ENCODE data around the gene SLC16A6.
"Not testable (repeated sequence)": the region's sequence is repeated elsewhere in the genome, so short reads cannot be mapped to it uniquely, and the experiment has no call there.

Gene SLC16A6

GRCh38 chr17:68318103-68318991 lies 27.4 kb upstream of the SLC16A6 start:
- Histone ChIP-seq H3K36me3 (no peaks in the 10 kb centered on the region), H3K4me1 (ENCODE audit: control insufficient read depth in 1 of 2, insufficient read depth in 1 of 2, low read depth in 1 of 2, low read length in 1 of 2) (peaks cover 52 to 58% of the 10 kb centered on the region in 2 experiments), H3K27me3 (no peaks in the 10 kb centered on the region), H3K27ac (peak overlapping the region; percentile 85), H3K4me3 (ENCODE audit: low read depth in 1 of 2, low read length in 1 of 2) (no peak overlapping the region), H3K9me3 (no peaks in the 10 kb centered on the region)
- no peak for TF ChIP-seq CTCF (IDR thresholded peaks at IDR 0.05)

DNA sequence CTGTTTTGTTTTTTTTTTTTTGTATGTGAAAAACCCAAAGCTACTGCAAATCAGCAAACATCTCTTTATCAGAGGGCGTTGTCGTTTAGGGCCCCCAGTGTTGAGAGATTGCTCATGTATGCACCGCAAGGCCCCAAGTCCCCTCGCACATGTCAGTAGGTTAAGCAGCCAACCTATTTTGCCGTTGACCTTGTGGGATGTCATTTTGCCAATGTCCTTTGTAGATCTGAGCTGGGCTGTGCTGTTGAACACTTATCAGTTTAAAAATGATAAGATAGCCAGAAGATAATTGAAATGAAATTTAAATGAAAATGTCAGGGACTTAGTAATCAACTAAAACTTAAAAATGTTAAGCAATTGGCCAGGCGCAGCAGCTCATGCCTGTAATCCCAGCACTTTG lies 26.5 kb upstream of the SLC16A6 start:
- no peak overlapping the region for H3K4me3 ChIP-seq (ENCODE audit: low read depth in 1 of 2, low read length in 1 of 2)
- TF ChIP-seq CTCF (IDR thresholded peaks at IDR 0.05): no peak
- no peaks in the 10 kb centered on the region for H3K9me3 ChIP-seq
- peaks cover 61 to 67% of the 10 kb centered on the region in 2 experiments for H3K4me1 ChIP-seq (ENCODE audit: control insufficient read depth in 1 of 2, insufficient read depth in 1 of 2, low read depth in 1 of 2, low read length in 1 of 2)
- H3K36me3 ChIP-seq: no peaks in the 10 kb centered on the region
- peak overlapping the region; percentile 95 for H3K27ac ChIP-seq
- H3K27me3 ChIP-seq: no peaks in the 10 kb centered on the region

DNA sequence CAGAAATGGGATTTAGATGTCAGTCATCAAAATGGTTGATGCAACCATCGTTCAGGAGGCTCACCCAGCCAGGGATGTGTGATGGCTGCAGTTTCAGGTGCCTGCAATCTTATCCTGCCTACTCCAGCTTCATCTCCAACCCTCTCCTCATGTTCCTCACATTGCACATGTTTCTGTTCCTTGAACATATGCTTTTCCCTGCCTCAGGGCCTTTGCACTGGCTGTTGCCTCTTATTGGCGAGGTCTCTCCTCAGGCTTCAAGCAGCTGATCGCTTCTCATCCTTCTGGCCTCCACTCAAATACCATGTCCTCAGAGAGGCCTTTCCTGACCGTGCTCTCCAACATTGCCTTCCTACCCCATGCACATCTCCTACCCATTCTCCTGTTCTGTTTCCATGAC lies 25.0 kb upstream of the SLC16A6 start:
- TF ChIP-seq CTCF (IDR thresholded peaks at IDR 0.05): no peak

GRCh38 chr17:68314916-68315535 lies 24.1 kb upstream of the SLC16A6 start:
- Histone ChIP-seq H3K36me3 (no peaks in the 10 kb centered on the region), H3K9me3 (no peaks in the 10 kb centered on the region), H3K27me3 (no peaks in the 10 kb centered on the region), H3K27ac (peak overlapping the region; percentile 95), H3K4me1 (ENCODE audit: control insufficient read depth in 1 of 2, insufficient read depth in 1 of 2, low read depth in 1 of 2, low read length in 1 of 2) (peaks cover 85 to 89% of the 10 kb centered on the region in 2 experiments), H3K4me3 (ENCODE audit: low read depth in 1 of 2, low read length in 1 of 2) (peak overlapping the region; percentile 2 to 33)
- TF ChIP-seq CTCF (IDR thresholded peaks at IDR 0.05): no peak

More for the DNA sequence above, 25.0 kb upstream of the SLC16A6 start:
- no peaks in the 10 kb centered on the region for H3K36me3 ChIP-seq
- peaks cover 76 to 83% of the 10 kb centered on the region in 2 experiments for H3K4me1 ChIP-seq (ENCODE audit: control insufficient read depth in 1 of 2, insufficient read depth in 1 of 2, low read depth in 1 of 2, low read length in 1 of 2)
- peak overlapping the region; percentile 95 for H3K27ac ChIP-seq
- H3K9me3 ChIP-seq: no peaks in the 10 kb centered on the region
- H3K27me3 ChIP-seq: no peaks in the 10 kb centered on the region
- peak overlapping the region in 1 of 2 experiments; percentile 33 for H3K4me3 ChIP-seq (ENCODE audit: low read depth in 1 of 2, low read length in 1 of 2)

- no peak for TF ChIP-seq CTCF (IDR thresholded peaks at IDR 0.05)
- Histone ChIP-seq H3K4me1 (ENCODE audit: control insufficient read depth in 1 of 2, insufficient read depth in 1 of 2, low read depth in 1 of 2, low read length in 1 of 2) (peaks cover 56 to 67% of the 10 kb centered on the region in 2 experiments), H3K9me3 (no peaks in the 10 kb centered on the region), H3K36me3 (no peaks in the 10 kb centered on the region), H3K27me3 (no peaks in the 10 kb centered on the region), H3K4me3 (ENCODE audit: low read depth in 1 of 2, low read length in 1 of 2) (no peak overlapping the region), H3K27ac (peak overlapping the region; percentile 95)
These were observed 19.2 kb upstream of the SLC16A6 start for GRCh38 chr17:68310152-68310551.

DNA sequence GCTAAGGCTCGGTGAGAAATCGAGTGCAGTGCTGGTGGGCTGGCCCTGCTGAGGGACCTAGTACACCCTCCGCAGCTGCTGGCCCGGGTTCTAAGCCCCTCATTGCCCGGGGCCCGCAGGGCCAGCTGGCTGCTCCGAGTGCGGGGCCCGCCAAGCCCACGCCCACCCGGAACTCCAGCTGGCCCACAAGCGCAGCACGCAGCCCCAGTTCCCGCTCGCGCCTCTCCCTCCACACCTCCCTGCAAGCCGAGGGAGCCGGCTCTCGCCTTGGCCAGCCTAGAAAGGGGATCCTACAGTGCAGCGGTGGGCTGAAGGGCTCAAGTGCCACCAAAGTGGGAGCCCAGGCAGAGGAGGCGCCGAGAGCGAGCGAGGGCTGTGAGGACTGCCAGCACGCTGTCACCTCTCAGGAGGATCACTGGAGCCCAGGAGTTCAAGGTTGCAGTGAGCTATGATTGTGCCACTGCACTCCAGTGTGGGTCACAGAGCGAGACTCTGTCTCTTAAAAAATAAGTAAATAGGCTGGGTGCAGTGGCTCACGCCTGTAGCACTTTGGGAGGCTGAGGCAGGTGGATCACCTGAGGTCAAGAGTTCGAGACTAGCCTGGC lies 18.2 kb upstream of the SLC16A6 start:
- not testable (repeated sequence) for H3K36me3 ChIP-seq; H3K27ac ChIP-seq; H3K27me3 ChIP-seq; H3K9me3 ChIP-seq; H3K4me3 ChIP-seq (ENCODE audit: low read depth in 1 of 2, low read length in 1 of 2)
- H3K4me1 ChIP-seq (ENCODE audit: control insufficient read depth in 1 of 2, insufficient read depth in 1 of 2, low read depth in 1 of 2, low read length in 1 of 2): peaks cover 52 to 65% of the 10 kb centered on the region in 2 experiments

DNA sequence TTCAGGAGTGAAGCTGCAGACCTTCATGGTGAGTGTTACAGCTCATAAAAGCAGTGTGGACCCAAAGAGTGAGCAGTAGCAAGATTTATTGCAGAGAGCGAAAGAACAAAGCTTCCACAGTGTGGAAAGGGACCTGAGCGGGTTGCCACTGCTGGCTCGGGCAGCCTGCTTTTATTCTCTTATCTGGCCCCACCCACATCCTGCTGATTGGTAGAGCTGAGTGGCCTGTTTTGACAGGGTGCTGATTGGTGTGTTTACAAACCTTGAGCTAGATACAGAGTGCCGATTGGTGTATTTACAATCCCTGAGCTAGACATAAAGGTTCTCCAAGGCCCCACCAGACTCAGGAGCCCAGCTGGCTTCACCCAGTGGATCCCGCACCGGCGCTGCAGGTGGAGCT lies 17.6 kb upstream of the SLC16A6 start:
- H3K27me3 ChIP-seq; H3K4me3 ChIP-seq (ENCODE audit: low read depth in 1 of 2, low read length in 1 of 2); H3K27ac ChIP-seq; H3K36me3 ChIP-seq; H3K9me3 ChIP-seq: not testable (repeated sequence)
- peaks cover 45 to 58% of the 10 kb centered on the region in 2 experiments for H3K4me1 ChIP-seq (ENCODE audit: control insufficient read depth in 1 of 2, insufficient read depth in 1 of 2, low read depth in 1 of 2, low read length in 1 of 2)
